Neural cell (in vitro differentiated cells): Measurements from ENCODE around the gene UBL3. TPM values are rescaled to one million over a fixed set of nuclear protein-coding genes. Genes with fewer than 3 reads are reported as not detected.

Source experiments
- H2AFZ ChIP-seq: fragments of 200-600, 300-800 bp; sonication (generic), shearing (Covaris generic); 2 replicates; pipeline ENCODE4 v1.6.0; 2014; ENCODE audit warnings: low read depth, mild to moderate bottlenecking, antibody characterized with exemption, low read length, moderate library complexity
- H3F3A ChIP-seq: fragments of 200-600 bp; shearing (Covaris generic); 2 replicates; pipeline ENCODE4 v1.6.1; 2016; ENCODE audit warnings: mild to moderate bottlenecking, moderate library complexity, mixed read lengths, antibody characterized with exemption, low read length; ENCODE audit not compliant: insufficient read depth, poor library complexity, severe bottlenecking
- H3K27ac ChIP-seq: fragments of 200-600, 300-800 bp; sonication (generic), shearing (Covaris generic); 2 replicates; pipeline ENCODE4 v1.5.1; 2014; ENCODE audit warnings: mild to moderate bottlenecking, low read length, moderate library complexity
- H3K27me3 ChIP-seq: fragments of 300-800, 200-600 bp; sonication (generic), shearing (Covaris generic); 2 replicates; pipeline ENCODE4 v1.6.0; 2014; ENCODE audit warnings: mild to moderate bottlenecking, low read depth, low read length, moderate library complexity; ENCODE audit not compliant: insufficient read depth
- H3K36me3 ChIP-seq: fragments of 300-800, 200-600 bp; sonication (generic), shearing (Covaris generic); 2 replicates; pipeline ENCODE4 v1.5.1; 2014; ENCODE audit warnings: mild to moderate bottlenecking, antibody characterized with exemption, low read length, moderate library complexity; ENCODE audit not compliant: insufficient read depth
- H3K4me2 ChIP-seq: fragments of 300-800, 200-600 bp; sonication (generic), shearing (Covaris generic); 2 replicates; pipeline ENCODE4 v1.6.0; 2014; ENCODE audit warnings: mild to moderate bottlenecking, low read length
- H3K4me3 ChIP-seq: fragments of 300-800, 200-600 bp; sonication (generic), shearing (Covaris generic); 2 replicates; pipeline ENCODE4 v1.5.1; 2014; ENCODE audit warnings: mild to moderate bottlenecking, low read length, moderate library complexity
- H3K79me2 ChIP-seq: fragments of 200-600 bp; shearing (Covaris generic); replicated peaks from 2 replicates; pipeline ENCODE4 v1.6.0; 2014; ENCODE audit warnings: mild to moderate bottlenecking, low read length, moderate library complexity; ENCODE audit not compliant: insufficient read depth
- H3K9ac ChIP-seq: fragments of 300-800, 200-600 bp; sonication (generic), shearing (Covaris generic); 2 replicates; pipeline ENCODE4 v1.6.1; 2016; ENCODE audit warnings: mild to moderate bottlenecking, low read length, mixed read lengths
- H3K9me2 ChIP-seq: fragments of 200-600 bp; shearing (Covaris generic); 2 replicates; pipeline ENCODE4 v1.6.1; 2016; ENCODE audit warnings: mild to moderate bottlenecking, low read length, mixed read lengths; ENCODE audit not compliant: insufficient read depth
- H3K9me3 ChIP-seq: fragments of 200-600, 300-800 bp; sonication (generic), shearing (Covaris generic); 2 replicates; pipeline ENCODE4 v1.6.1; 2016; ENCODE audit warnings: mild to moderate bottlenecking, mixed run types, low read length, moderate library complexity, mixed read lengths
- H4K20me1 ChIP-seq: fragments of 200-600 bp; shearing (Covaris generic); 2 replicates; pipeline ENCODE4 v1.6.1; 2016; ENCODE audit warnings: mild to moderate bottlenecking, mixed run types; ENCODE audit not compliant: insufficient read depth
- CTCF ChIP-seq: fragments of 450-650 bp; IDR thresholded peaks from 2 replicates; pipeline ENCODE4 v1.5.1; 2014; ENCODE audit warnings: antibody characterized with exemption, mild to moderate bottlenecking, moderate library complexity; ENCODE audit not compliant: poor library complexity, severe bottlenecking
- EP300 ChIP-seq: fragments of 450-650 bp; conservative IDR thresholded peaks from 2 replicates; pipeline ENCODE4 v1.6.1; 2014; ENCODE audit warnings: antibody characterized with exemption, mild to moderate bottlenecking, moderate library complexity; ENCODE audit not compliant: poor library complexity, severe bottlenecking
- EZH2 ChIP-seq: fragments of 200-600, 300-800 bp; shearing (Covaris generic), sonication (generic); IDR thresholded peaks from 2 replicates; pipeline ENCODE4 v1.6.1; 2014; ENCODE audit warnings: antibody characterized with exemption, low read length, borderline replicate concordance, mild to moderate bottlenecking; ENCODE audit not compliant: insufficient read depth, poor library complexity, severe bottlenecking
- MXI1 ChIP-seq: fragments of 450-650 bp; conservative IDR thresholded peaks from 2 replicates; pipeline ENCODE4 v1.6.1; 2014; ENCODE audit warnings: antibody characterized with exemption, mild to moderate bottlenecking; ENCODE audit not compliant: poor library complexity, severe bottlenecking
- POLR2AphosphoS5 ChIP-seq: IDR thresholded peaks from 2 replicates; pipeline ENCODE4 v1.6.1; 2012
- RAD21 ChIP-seq: fragments of 450-650 bp; conservative IDR thresholded peaks from 2 replicates; pipeline ENCODE4 v1.6.1; 2014; ENCODE audit warnings: antibody characterized with exemption, mild to moderate bottlenecking, moderate library complexity
- REST ChIP-seq: IDR thresholded peaks from 2 replicates; pipeline ENCODE4 v1.6.1; 2012; ENCODE audit warnings: borderline replicate concordance
- SMC3 ChIP-seq: fragments of 450-650 bp; conservative IDR thresholded peaks from 2 replicates; pipeline ENCODE4 v1.6.1; 2014; ENCODE audit warnings: antibody characterized with exemption, mild to moderate bottlenecking, moderate library complexity; ENCODE audit not compliant: poor library complexity
- TAF1 ChIP-seq: IDR thresholded peaks from 2 replicates; pipeline ENCODE4 v1.6.1; 2012; ENCODE audit warnings: low read depth
- polyA plus RNA-seq: library from polyadenylated mRNA; depleted of rRNA; stranded (reverse); fragments of >200 nt; gene quantifications from 2 replicates; pipeline ENCODE4 v1.2.3, GENCODE V29; 2014

UBL3 gene
- polyA plus RNA-seq, 1 donor from 2014 or later: 35.8 TPM

DNA sequence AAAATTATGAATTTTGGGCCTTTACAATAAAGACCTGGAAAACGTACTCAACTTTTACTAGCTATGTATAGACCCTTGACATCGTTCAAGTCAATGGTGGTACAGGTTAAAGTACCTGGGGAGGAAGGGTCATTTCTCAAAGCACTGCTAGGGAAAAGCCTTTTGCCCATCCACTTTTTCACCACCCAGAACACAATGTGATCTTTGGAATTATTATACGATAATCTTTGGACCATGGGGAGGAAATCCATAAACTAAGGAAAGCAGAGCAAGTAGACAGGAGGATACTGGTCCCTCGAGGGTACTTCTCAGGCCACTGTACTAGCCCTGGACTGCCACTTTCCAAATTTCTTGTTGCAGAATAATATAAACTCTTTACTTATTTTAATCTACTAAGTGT is 39.5 kb downstream of the UBL3 start:
- Histone ChIP-seq H3K36me3 (no peaks in the 10 kb centered on the region), H3F3A (no peaks in the 10 kb centered on the region), H3K4me3 (no peak overlapping the region), H4K20me1 (no peaks in the 10 kb centered on the region), H3K27me3 (no peaks in the 10 kb centered on the region), H3K9me2 (no peaks in the 10 kb centered on the region), H2AFZ (no peak overlapping the region), H3K9me3 (no peaks in the 10 kb centered on the region), H3K79me2 (peaks cover 37% of the 10 kb centered on the region), H3K27ac (no peak overlapping the region), H3K9ac (no peak overlapping the region), H3K4me2 (no peak overlapping the region)
- TF ChIP-seq CTCF: no peak
- no peak for TF ChIP-seq RAD21

DNA sequence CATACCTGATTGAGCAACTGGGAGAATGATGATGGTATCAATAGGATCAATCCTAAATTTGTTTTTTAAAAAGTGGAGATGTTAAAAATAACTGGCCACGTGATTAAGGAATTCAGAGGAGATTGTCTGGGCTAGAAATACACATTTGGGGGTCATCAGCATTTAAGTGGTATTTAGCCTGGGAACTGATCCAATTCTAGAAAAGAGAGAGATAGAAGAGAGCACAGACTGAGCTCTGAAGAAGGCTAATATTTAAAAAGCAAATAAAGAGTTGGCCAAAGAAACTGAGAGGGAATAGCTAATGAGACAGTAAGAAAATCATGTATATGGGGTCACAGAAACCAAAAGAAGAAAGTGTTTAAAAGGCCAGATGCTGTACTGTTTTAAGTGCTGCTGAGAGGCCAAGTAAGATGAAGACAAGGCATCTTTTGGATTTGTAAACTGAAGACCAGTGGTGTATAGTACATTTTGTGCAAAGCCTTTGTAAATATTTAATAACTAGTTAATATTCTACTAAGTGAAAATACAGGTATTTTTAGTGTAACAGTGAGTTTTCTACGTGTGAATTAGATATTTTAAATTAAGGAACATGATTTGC is 40.2 kb downstream of the UBL3 start:
- Histone ChIP-seq H2AFZ (no peak overlapping the region), H4K20me1 (no peaks in the 10 kb centered on the region), H3K4me3 (no peak overlapping the region), H3K27me3 (no peaks in the 10 kb centered on the region), H3K79me2 (peaks cover 36% of the 10 kb centered on the region), H3K9me3 (no peaks in the 10 kb centered on the region), H3F3A (no peaks in the 10 kb centered on the region), H3K9me2 (no peaks in the 10 kb centered on the region), H3K4me2 (no peak overlapping the region), H3K9ac (no peak overlapping the region), H3K27ac (no peak overlapping the region), H3K36me3 (no peaks in the 10 kb centered on the region)
- TF ChIP-seq CTCF: no peak
- TF ChIP-seq EZH2: no peak
- no peak for TF ChIP-seq SMC3
- TF ChIP-seq TAF1: no peak
- no peak for TF ChIP-seq POLR2AphosphoS5
- no peak for TF ChIP-seq RAD21
- TF ChIP-seq MXI1: no peak
- no peak for TF ChIP-seq REST
- no peak for TF ChIP-seq EP300
